HG03025 (cell line): ENCODE data around the gene CACNA2D3.

Source experiments
- ATAC-seq: cut with Tn5 transposase; IDR thresholded peaks from one replicate; pipeline ENCODE4 v1.9.1; 2021; ENCODE audit warnings: mild to moderate bottlenecking, moderate library complexity; ENCODE audit not compliant: unreplicated experiment, low FRiP score

Gene CACNA2D3

GRCh38 chr3:54321520-54321919 is 199.2 kb downstream of the CACNA2D3 start:
- ATAC-seq: no peak

- no peak for ATAC-seq
Measured at GRCh38 chr3:54322354-54322753, 200.0 kb downstream of the CACNA2D3 start.

- no peak for ATAC-seq
Measured at GRCh38 chr3:54324103-54324502, 201.8 kb downstream of the CACNA2D3 start.

GRCh38 chr3:54326951-54327350 is 204.6 kb downstream of the CACNA2D3 start:
- no peak for ATAC-seq

GRCh38 chr3:54331341-54331740 is 209.0 kb downstream of the CACNA2D3 start:
- ATAC-seq: no peak

GRCh38 chr3:54337846-54338245 is 215.5 kb downstream of the CACNA2D3 start:
- no peak for ATAC-seq

GRCh38 chr3:54339608-54340007 is 217.3 kb downstream of the CACNA2D3 start:
- no peak for ATAC-seq

GRCh38 chr3:54341811-54342210 is 219.5 kb downstream of the CACNA2D3 start:
- ATAC-seq: no peak

- no peak for ATAC-seq
Measured at GRCh38 chr3:54342676-54343075, 220.3 kb downstream of the CACNA2D3 start.

- ATAC-seq: no peak
Measured at GRCh38 chr3:54343495-54343894, 221.1 kb downstream of the CACNA2D3 start.

GRCh38 chr3:54344601-54345231 is 222.4 kb downstream of the CACNA2D3 start:
- ATAC-seq: no peak

GRCh38 chr3:54345847-54346375 is 223.6 kb downstream of the CACNA2D3 start:
- no peak for ATAC-seq

- no peak for ATAC-seq
Measured at GRCh38 chr3:54347060-54347459, 224.7 kb downstream of the CACNA2D3 start.

GRCh38 chr3:54347933-54348332 is 225.6 kb downstream of the CACNA2D3 start:
- no peak for ATAC-seq

- no peak for ATAC-seq
Measured at GRCh38 chr3:54349231-54349652, 226.9 kb downstream of the CACNA2D3 start.

- no peak for ATAC-seq
Measured at GRCh38 chr3:54349691-54350090, 227.3 kb downstream of the CACNA2D3 start.

GRCh38 chr3:54353546-54353945 is 231.2 kb downstream of the CACNA2D3 start:
- no peak for ATAC-seq

- ATAC-seq: no peak
Measured at GRCh38 chr3:54353946-54354345, 231.6 kb downstream of the CACNA2D3 start.

- no peak for ATAC-seq
Measured at GRCh38 chr3:54355800-54356199, 233.4 kb downstream of the CACNA2D3 start.

- ATAC-seq: no peak
Measured at GRCh38 chr3:54356261-54357045, 234.1 kb downstream of the CACNA2D3 start.

GRCh38 chr3:54357301-54357700 is 234.9 kb downstream of the CACNA2D3 start:
- ATAC-seq: no peak

GRCh38 chr3:54358316-54358715 is 236.0 kb downstream of the CACNA2D3 start:
- no peak for ATAC-seq
